Uterus (tissue), 2 donors: Measurements from ENCODE around the gene ALKBH8.

Source experiments
- POLR2A ChIP-seq, 2 donors: fragments of 450-650 bp; IDR thresholded peaks; one replicate each; pipeline ENCODE4 v1.6.1; 2016; ENCODE audit warnings: antibody characterized with exemption in 2 of 2, mild to moderate bottlenecking in 1 of 2, moderate library complexity in 1 of 2
- TF ChIP-seq, protein P1 (sequence below), 4 experiments: fragments of 200-600 bp in 2 of 4; fragments of 450-650 bp in 2 of 4; sonication (generic) in 2 of 4; IDR thresholded peaks; one replicate each; pipeline ENCODE4 v1.5.1; 2016 to 2019; ENCODE audit warnings: antibody characterized with exemption in 4 of 4, mild to moderate bottlenecking in 2 of 4, moderate library complexity in 1 of 4

DNA sequence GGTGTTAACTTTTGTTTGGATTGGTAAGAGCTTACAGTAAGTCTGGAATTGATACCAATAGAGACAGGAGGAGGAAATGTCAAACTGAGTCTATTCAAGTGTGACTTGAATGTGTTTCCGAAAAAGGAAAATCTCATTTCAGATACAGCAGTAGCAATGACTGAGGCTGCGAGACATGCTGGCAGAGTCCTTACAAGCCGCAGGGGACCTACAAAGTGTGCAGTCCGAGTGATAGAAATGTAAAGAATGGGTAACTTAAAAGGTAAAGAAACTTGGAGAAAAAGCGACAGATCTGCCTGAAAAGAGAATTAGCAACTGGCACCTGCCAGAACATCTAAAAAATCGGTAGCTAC is 108.4 kb downstream of the ALKBH8 start:
- TF ChIP-seq POLR2A (IDR thresholded peaks at IDR 0.05), result no peak
- TF ChIP-seq, protein P1, sequence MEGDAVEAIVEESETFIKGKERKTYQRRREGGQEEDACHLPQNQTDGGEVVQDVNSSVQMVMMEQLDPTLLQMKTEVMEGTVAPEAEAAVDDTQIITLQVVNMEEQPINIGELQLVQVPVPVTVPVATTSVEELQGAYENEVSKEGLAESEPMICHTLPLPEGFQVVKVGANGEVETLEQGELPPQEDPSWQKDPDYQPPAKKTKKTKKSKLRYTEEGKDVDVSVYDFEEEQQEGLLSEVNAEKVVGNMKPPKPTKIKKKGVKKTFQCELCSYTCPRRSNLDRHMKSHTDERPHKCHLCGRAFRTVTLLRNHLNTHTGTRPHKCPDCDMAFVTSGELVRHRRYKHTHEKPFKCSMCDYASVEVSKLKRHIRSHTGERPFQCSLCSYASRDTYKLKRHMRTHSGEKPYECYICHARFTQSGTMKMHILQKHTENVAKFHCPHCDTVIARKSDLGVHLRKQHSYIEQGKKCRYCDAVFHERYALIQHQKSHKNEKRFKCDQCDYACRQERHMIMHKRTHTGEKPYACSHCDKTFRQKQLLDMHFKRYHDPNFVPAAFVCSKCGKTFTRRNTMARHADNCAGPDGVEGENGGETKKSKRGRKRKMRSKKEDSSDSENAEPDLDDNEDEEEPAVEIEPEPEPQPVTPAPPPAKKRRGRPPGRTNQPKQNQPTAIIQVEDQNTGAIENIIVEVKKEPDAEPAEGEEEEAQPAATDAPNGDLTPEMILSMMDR (IDR thresholded peaks at IDR 0.05), result no peak
